K562 (cell line): Measurements from ENCODE around the gene FGR. TPM values are rescaled to one million over a fixed set of nuclear protein-coding genes. Genes with fewer than 3 reads are reported as not detected.
A peak's percentile ranks its signal among the peaks of the same experiment; 100 is the strongest.

ENCODE experiments used
- ATAC-seq: fragments of 200-7000 bp; cut with Tn5 transposase; 3 replicates; pipeline ENCODE4 v1.9.1; 2020; ENCODE audit warnings: moderate library complexity
- BruUV-seq: library from RNA; stranded (reverse); fragments of 400-500 nt; replicated peaks from 2 replicates; lab custom pipeline; 2021; lab: Mats Ljungman, UMichigan
- CTCF ChIA-PET: fragments of 300-600 bp; formaldehyde crosslinking; extraction: SDS; loops from one replicate; lab custom pipeline; 2021; ENCODE audit warnings: low intra/inter-chr PET ratio; lab: Yijun Ruan, JAX
- POLR2A ChIA-PET: fragments of 300-600, 350-650 bp; sonication (Branson Sonifier 250); formaldehyde crosslinking; extraction: SDS; loops from one replicate; lab custom pipeline; 2021; ENCODE audit warnings: antibody characterized with exemption, inconsistent platforms; lab: Yijun Ruan, JAX
- DNase-seq, 4 experiments: peaks; one replicate each; pipeline versions ENCODE4 v3.0.0 to v3.0.0-alpha.2; 2011 to 2018; ENCODE audit warnings: low spot score in 3 of 4, mixed read lengths in 3 of 4; ENCODE audit errors: extremely low read depth in 1 of 4
- FAIRE-seq: peaks from 2 replicates; lab custom pipeline; 2011; peaks lifted over from hg19 to GRCh38; lab: Jason Lieb, UNC
- H2AFZ ChIP-seq: 2 replicates; pipeline ENCODE4 v1.6.0; 2011; ENCODE audit warnings: low read depth, low read length, control low read depth, inconsistent platforms
- H3K27ac ChIP-seq: fragments of 200-600 bp; 3 replicates; pipeline ENCODE4 v1.8.0; 2011; ENCODE audit warnings: low read depth, mild to moderate bottlenecking, control low read depth, inconsistent platforms, low read length, moderate library complexity, mixed read lengths; ENCODE audit errors: extremely low read depth
- H3K27me3 ChIP-seq, 2 experiments: fragments of 300-600 bp in 1 of 2; 2 replicates in 1 of 2; 3 replicates in 1 of 2; pipeline versions ENCODE4 v1.6.0 to v1.8.0; 2011; ENCODE audit warnings: inconsistent platforms in 2 of 2, low read length in 2 of 2, mild to moderate bottlenecking in 1 of 2, mixed read lengths in 1 of 2, moderate library complexity in 1 of 2; ENCODE audit not compliant: control insufficient read depth in 2 of 2, insufficient read depth in 2 of 2
- H3K36me3 ChIP-seq: fragments of 300-600 bp; 3 replicates; pipeline ENCODE4 v1.8.0; 2011; ENCODE audit warnings: mild to moderate bottlenecking, low read length, inconsistent platforms; ENCODE audit not compliant: control insufficient read depth, insufficient read depth
- H3K4me1 ChIP-seq, 2 experiments: fragments of 200-600 bp in 1 of 2; replicated peaks in 1 of 2; 2 replicates in 1 of 2; 3 replicates in 1 of 2; pipeline versions ENCODE4 v1.5.1 to v1.8.0; 2011; ENCODE audit warnings: inconsistent platforms in 2 of 2, low read length in 2 of 2, mild to moderate bottlenecking in 1 of 2, mixed read lengths in 1 of 2, moderate library complexity in 1 of 2; ENCODE audit not compliant: control insufficient read depth in 2 of 2, insufficient read depth in 2 of 2
- H3K4me2 ChIP-seq: 2 replicates; pipeline ENCODE4 v1.6.1; 2011; ENCODE audit warnings: low read length, control low read depth, inconsistent platforms, mixed read lengths; ENCODE audit not compliant: insufficient read depth
- H3K4me3 ChIP-seq: fragments of 200-600 bp; sonication (generic), shearing (Covaris generic); 2 replicates; pipeline ENCODE4 v1.5.1; 2016; ENCODE audit warnings: control low read depth, inconsistent platforms
- H3K79me2 ChIP-seq: fragments of 200-600 bp; 3 replicates; pipeline ENCODE4 v1.8.0; 2011; ENCODE audit warnings: low read length, inconsistent platforms; ENCODE audit not compliant: control insufficient read depth, insufficient read depth
- H3K9ac ChIP-seq, 2 experiments: 2 replicates each; pipeline versions ENCODE4 v1.6.0 to v1.6.1; 2011; ENCODE audit warnings: low read depth in 2 of 2, low read length in 2 of 2, control low read depth in 1 of 2, inconsistent platforms in 1 of 2, mild to moderate bottlenecking in 1 of 2, mixed read lengths in 1 of 2; ENCODE audit not compliant: insufficient read depth in 1 of 2
- H3K9me1 ChIP-seq: one replicate; pipeline ENCODE4 v1.6.0; 2011; ENCODE audit warnings: inconsistent platforms, mild to moderate bottlenecking, low read length, moderate library complexity; ENCODE audit not compliant: control insufficient read depth, insufficient read depth
- H3K9me3 ChIP-seq: replicated peaks from 2 replicates; pipeline ENCODE4 v1.5.1; 2011; ENCODE audit warnings: low read depth, low read length, inconsistent platforms; ENCODE audit not compliant: control insufficient read depth, insufficient read depth
- H4K20me1 ChIP-seq: replicated peaks from 2 replicates; pipeline ENCODE4 v1.6.1; 2011; ENCODE audit warnings: low read length, inconsistent platforms, mixed read lengths; ENCODE audit not compliant: control insufficient read depth, insufficient read depth
- PRMT5 ChIP-seq: sonication (generic); formaldehyde crosslinking; IDR thresholded peaks from 2 replicates; pipeline ENCODE4 v1.5.0; 2020; ENCODE audit warnings: missing genetic modification reagents
- ZFP36 ChIP-seq: fragments of 150-350 bp; IDR thresholded peaks from 2 replicates; pipeline ENCODE4 v1.6.1; 2018; ENCODE audit warnings: low read length, low read depth; ENCODE audit not compliant: partially characterized antibody
- ZNF3 ChIP-seq: fragments of 250-450 bp; sonication (Bioruptor Pico); IDR thresholded peaks from 2 replicates; pipeline ENCODE4 v1.5.0; 2021; ENCODE audit warnings: mild to moderate bottlenecking, moderate library complexity
- WGBS: fragments of 100-300 bp; shearing (Covaris generic); methylation state at CpG from one replicate; pipeline ENCODE4 v1.1.6; 2016; ENCODE audit warnings: low coverage, mixed read lengths; ENCODE audit not compliant: insufficient coverage; ENCODE audit errors: missing lambda C conversion rate; 5-methylcytosine and 5-hydroxymethylcytosine counted together
- in situ Hi-C: fragments of 300-500 bp; cut with MboI; formaldehyde crosslinking; loops from 4 replicates; pipeline ENCODE4 v1.15.0; 2018; ENCODE audit warnings: inconsistent platforms, mixed read lengths
- intact Hi-C: fragments of 100-400 bp; cut with micrococcal nuclease; formaldehyde crosslinking; loops from 2 replicates; pipeline ENCODE4 v1.14.2; 2022
- polyA plus RNA-seq, 8 experiments: library from polyadenylated mRNA; depleted of rRNA in 4 of 8; stranded (reverse) in 5 of 8; unstranded in 3 of 8; fragments of >200 nt; fragmentation: Nextera tagmentation in 2 of 8; fragmentation: Illumina TruSeq in 1 of 8; extraction: Ambion mirVana in 2 of 8; extraction: Trizol in 1 of 8; gene quantifications; 2 replicates each; pipeline versions ENCODE4 v1.2.1 to v1.2.3, GENCODE V29; 2011 to 2014; ENCODE audit warnings: inconsistent platforms in 1 of 8, missing spikeins in 1 of 8
- total RNA-seq, 7 experiments: library from RNA; depleted of rRNA in 6 of 7; stranded (reverse); fragments of >200 nt in 6 of 7; fragmentation: Illumina TruSeq in 2 of 7; extraction: Trizol in 2 of 7; gene quantifications; 2 replicates each; pipeline versions ENCODE4 v1.2.1 to v1.2.3, GENCODE V29; 2011 to 2021; ENCODE audit warnings: low replicate concordance in 1 of 7
- TF ChIP-seq, protein P1 (sequence below): fragments of 250-450 bp; sonication (Bioruptor Pico); IDR thresholded peaks from 2 replicates; pipeline ENCODE4 v1.4.0; 2020; ENCODE audit warnings: mild to moderate bottlenecking, moderate library complexity

The FGR gene
- total and polyA plus RNA-seq, 9 of the 15 experiments (the other 6 are each of a cell fraction or from before 2014, with no cell fraction given) = 0.04 to 0.11 TPM; not detected in 7

DNA sequence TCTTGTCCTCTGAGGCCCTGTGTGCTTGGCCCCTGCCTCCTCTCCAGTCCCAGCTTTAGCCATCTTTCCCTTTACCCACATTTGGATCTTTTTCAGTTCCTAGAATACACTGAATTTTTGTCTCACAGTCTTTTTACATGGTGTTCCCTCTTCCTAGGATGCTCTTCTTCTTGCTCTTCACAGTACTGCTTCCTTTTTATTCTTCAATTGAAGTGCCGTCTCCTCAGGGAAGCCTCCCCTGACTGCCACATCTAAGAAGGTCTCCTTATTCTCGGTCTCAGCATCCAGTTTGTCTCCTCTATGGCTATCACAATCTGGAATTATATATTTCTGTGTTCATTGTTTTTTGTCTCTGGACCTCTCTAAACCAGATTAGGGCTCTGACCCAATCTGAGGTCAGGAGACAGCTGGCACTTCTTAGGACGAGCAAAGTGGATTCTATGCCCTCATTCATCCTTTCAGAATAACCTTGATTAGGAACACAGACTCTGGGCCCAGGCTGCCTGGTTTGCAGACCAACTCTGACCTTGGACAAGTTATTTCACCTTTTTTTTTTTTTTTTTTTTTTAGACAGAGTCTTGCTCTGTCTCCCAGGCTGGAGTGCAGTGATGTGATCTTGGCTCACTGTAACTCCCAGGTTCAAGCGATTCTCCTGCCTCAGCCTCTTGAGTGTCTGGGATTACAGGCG lies 3.2 kb upstream of the FGR start:
- Histone ChIP-seq H3K79me2 (no peaks in the 10 kb centered on the region), H3K9ac (no peak overlapping the region), H3K4me2 (no peak overlapping the region), H3K36me3 (no peaks in the 10 kb centered on the region), H3K27me3 (peaks cover 3 to 20% of the 10 kb centered on the region in 2 experiments; a peak in 3 of 5 replicates), H3K9me1 (no peaks in the 10 kb centered on the region), H4K20me1 (no peaks in the 10 kb centered on the region), H3K27ac (no peak overlapping the region), H3K4me1 (peaks cover 0 to 13% of the 10 kb centered on the region in 2 experiments; a peak in 2 of 5 replicates), H2AFZ (no peak overlapping the region), H3K9me3 (no peaks in the 10 kb centered on the region), H3K4me3 (no peak overlapping the region)
- intact Hi-C loops = no loop called here
- DNase-seq = no peak
- in situ Hi-C loops = no loop called here
- no peak for TF ChIP-seq PRMT5 (CRISPR knock-in tag)
- peak; percentile 88 for TF ChIP-seq ZFP36
- TF ChIP-seq, protein P1, sequence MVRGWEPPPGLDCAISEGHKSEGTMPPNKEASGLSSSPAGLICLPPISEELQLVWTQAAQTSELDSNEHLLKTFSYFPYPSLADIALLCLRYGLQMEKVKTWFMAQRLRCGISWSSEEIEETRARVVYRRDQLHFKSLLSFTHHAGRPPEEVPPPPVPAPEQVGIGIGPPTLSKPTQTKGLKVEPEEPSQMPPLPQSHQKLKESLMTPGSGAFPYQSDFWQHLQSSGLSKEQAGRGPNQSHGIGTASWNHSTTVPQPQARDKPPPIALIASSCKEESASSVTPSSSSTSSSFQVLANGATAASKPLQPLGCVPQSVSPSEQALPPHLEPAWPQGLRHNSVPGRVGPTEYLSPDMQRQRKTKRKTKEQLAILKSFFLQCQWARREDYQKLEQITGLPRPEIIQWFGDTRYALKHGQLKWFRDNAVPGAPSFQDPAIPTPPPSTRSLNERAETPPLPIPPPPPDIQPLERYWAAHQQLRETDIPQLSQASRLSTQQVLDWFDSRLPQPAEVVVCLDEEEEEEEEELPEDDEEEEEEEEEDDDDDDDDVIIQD (CRISPR knock-in tag) = no peak
- peak; percentile 56; the same call in 1 of the 2 replicates for TF ChIP-seq ZNF3 (CRISPR knock-in tag)
- no peak for ATAC-seq
- CTCF ChIA-PET = no interaction called here
- 37% methylated on average over 5 of the region's 5 CpGs for WGBS
- POLR2A ChIA-PET = interaction anchor here (0.5 to 2.7 kb wide), 4 partner anchors 9 to 243 kb away, joined by 3 to 8 read pairs (median 4); no protein-coding TSS in a partner anchor
- no TSS peak for BruUV-seq
- no peak for FAIRE-seq
